GM21447 (cell line): ENCODE data around the gene SERPINA6.
"Not testable (repeated sequence)": the region's sequence is repeated elsewhere in the genome, so short reads cannot be mapped to it uniquely, and the experiment has no call there.

Experiments
- ATAC-seq: cut with Tn5 transposase; IDR thresholded peaks from one replicate; pipeline ENCODE4 v1.9.1; 2021; ENCODE audit not compliant: unreplicated experiment

Gene SERPINA6, protein sequence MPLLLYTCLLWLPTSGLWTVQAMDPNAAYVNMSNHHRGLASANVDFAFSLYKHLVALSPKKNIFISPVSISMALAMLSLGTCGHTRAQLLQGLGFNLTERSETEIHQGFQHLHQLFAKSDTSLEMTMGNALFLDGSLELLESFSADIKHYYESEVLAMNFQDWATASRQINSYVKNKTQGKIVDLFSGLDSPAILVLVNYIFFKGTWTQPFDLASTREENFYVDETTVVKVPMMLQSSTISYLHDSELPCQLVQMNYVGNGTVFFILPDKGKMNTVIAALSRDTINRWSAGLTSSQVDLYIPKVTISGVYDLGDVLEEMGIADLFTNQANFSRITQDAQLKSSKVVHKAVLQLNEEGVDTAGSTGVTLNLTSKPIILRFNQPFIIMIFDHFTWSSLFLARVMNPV

DNA sequence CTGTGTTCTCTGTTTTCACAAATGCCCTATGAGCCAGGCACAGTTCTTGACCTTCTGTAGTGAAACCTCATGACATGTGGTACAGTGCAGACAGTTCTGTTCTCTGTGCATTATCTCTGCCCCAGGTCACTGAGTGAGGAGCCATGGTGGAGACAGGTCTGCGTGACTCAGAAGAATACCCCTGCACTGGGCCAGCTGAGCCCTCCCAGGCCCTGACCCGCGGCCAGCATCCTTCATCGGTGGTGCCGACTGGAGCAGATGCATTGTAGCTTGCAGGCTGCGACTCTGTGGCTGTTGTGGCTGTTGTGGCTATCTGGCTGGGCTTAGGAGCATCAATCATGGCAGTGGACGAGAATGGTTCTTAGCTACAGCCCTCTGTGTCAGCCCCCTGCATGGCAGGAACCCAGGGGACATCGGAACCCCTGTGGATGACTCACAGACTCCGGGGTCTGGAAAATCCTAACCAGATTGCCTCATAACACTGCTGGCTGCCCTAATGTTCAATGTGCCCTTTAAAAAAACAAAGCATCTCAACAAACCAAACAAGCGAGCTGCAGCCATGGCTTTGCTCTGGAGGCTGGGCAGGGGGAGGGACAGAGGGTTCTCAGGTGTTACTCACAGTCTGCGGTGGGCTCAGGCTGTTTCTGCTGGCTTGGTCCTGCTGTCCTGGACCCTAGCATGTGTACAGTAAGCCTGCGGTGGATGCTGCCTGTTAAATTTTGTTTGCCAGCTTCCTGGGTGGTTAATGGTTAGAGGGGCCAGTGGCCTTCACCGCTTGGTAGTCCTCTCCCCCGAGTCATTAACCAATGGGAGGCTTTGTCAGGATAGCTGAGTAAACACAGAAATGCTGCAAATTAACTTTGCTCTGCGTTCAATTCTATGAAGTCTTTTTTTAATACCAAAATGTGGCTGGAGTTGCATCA, at the start of gene SERPINA6:
Gene SERPINA6 (minus strand): TSS at position 689 of the 923 bp plus-strand sequence. CDS start 8,688 bp downstream, outside the sequence.
- ATAC-seq = no peak

DNA sequence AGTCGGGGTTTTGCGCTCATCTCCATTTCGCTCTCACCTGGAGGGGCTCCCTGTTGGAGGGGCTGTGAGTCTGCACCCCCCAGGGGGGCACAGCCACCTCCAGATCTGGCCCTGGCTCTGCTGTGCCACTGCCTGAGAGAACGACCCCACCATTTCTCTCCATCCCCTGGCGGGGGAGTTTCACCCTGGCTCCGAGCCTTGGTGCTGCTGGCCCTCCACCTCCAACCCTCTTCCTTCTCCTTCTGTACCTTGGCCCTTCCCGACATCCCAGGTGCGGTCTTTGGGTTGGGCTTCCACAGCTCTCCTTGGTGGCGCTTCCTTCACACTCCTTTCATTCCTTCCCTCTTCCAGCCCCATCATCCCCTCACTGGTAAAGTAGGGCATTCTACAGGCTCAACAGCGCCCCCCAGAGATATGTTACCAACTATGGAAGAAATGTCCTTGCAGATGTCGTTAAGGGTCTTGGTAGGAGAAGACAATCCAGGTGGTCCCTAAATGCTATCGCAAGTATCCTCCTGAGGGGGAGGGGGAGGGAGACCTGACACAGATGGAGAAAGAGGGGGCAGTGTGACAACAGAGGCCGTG, 49.0 kb upstream of the SERPINA6 start:
- ATAC-seq = no peak

DNA sequence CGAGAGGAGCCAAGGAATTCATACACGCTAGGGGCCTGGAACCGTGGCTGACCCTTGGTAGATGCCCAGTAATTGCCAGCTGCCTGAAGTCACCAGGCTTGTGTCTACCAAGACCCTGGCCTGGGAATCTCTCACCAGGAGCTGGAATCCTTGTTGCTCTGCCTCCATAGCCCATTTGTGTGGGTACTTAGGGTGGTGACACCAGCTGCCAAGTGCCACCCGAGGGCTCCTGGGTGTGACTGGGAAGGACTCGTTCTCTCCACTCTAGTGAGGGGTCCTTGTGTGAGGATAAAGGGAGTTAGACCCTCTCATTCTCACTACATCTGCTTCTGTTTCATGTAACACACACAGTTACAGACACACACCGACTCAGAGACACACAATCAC, 47.4 kb upstream of the SERPINA6 start:
- ATAC-seq = no peak

DNA sequence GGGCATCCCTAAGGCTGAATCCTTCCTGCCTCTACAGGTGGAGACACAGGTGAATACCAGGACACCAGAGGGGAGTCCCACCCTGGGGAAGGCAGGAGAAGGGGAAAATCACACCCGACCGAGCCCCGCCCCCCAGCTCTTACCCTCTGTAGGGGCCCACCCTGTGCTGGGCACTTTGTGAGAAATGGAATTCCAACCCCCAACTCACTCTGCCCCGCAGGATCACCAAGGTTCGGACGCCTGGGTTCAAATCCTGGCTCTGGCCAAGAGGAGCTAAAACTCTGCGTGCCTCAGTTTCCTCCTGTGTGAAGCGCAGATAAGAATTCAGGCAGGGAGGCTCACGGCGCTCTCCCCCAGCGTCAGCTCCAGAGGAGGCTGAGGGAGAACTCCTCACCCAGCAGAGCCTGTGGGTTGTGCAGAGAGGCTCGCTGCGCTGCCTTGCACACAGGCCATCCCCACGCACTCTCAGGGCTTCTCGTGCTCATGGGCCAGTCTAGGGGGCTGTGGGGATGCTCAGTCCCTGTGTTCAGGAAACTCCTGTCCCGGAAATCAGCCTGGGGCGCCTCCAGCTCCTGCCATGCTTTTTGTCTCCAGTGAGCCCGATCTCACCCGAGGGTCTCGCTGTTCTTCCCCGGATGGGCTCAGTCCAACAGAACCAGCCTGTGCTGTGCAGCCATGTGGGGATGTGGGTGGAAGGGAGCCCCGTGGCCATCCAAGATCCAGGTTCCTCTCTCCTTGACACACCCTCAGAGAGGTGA, 46.8 kb upstream of the SERPINA6 start:
- not testable (repeated sequence) for ATAC-seq

DNA sequence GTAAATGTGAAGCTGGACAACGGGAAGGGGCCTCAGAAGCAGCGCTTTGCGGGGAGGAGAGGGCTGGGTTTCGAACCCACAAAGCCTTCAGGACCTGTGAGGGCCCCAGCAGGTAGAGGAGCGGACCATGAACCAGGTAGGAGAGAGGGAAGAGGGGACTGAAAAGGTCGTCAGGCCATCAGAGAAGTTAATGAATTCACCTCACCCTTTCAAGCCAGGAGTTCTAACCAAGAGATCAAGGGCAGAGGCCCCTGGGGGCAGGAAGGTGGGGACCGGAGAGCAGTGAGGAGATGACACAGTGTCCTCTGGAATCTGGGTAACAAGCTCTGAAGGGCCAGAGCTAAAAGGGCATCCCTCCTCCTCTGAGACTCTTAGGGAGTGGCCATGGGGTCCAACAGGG, 45.8 kb upstream of the SERPINA6 start:
- ATAC-seq = no peak

DNA sequence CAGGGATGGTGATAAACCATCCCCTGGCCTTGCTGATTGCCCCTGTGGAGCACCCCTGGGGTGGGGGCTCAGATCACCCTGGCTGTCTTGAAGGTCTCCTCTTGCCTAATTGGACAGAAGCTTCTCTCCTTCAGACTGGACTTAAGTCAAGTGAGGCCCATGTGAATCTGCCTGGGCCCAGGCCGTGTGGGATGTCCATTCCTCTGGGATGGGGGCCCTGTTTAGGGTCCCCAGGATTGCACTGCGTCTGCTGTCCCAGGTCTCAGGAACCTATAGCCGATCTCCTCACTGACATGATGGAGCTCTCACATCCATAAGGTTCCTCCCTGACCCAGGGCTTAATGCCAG, 45.1 kb upstream of the SERPINA6 start:
- no peak for ATAC-seq

DNA sequence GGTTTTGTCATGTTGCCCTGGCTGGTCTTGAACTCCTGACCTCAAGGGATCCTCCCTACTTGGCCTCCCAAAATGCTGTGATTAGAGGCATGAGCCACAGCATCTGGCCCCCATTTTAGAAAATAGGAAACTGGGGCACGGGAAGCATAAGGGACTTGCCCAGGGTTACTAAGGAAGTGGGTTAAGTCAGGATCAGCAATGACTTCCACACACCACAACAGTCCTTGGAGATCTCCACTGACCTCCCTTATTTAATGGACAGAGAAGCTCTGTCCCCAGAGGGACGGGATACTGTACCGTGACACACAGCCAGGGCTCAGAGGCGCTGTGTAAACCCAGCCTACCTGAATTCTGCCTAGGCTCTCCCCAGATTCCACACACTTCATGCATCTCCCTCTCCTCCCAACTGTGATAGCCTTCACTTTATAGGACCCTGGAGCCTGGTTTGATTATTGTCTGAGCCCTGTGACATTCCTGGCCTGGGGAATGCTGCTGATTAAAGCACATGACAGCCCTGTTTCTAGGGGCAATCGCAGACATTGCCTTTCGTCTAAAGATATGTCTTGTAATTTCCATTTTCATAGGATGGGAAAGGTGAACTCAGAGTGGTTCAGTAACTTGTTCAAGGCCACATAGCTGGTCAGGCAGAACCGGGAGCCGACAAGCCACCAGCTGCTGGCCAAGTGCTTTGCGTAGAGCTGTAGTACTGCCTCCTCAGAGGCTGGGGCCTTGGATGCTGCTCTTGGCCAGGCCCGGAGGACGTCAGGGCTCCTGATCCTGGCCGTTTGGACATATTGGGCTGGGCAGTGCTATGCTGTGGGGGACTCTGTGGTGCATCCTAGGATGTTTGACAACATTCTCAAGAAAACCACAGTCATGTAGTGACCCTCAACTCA, 44.5 kb upstream of the SERPINA6 start:
- ATAC-seq = no peak

DNA sequence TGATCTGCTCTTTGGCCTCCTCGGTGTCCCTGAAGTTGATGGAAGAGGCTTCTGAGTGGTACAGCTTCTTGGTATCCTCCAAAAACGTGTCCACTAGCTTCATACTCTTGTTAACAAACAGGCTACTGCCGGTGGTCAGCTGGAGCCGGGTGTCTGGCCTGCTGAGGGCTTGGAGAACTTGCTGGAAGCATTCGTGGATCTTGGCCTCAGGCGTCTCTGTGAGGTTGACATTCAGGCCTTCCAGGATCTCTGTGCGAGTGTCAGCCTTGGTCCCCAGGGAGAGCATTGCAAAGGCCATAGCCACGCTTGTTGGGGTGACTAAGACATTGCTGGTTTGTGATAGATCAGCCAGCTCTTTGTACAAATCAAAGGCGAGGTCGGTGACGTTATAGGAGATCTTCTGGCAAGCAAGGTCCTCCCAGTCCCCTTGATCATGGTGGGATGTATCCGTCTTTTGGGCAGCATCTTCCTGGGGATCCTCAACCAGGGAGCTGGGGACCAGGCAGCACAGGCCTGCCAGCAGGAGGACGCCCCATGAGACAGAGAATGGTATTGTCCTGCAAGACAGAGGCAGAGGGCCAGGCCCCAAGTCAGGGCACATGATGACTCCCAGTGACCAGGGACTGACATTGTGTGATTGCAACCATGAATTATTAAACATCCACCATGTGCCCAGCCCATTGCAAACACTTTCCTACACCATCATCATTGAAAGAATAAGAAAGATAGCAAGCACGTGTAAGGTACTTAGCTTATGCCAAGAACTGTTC, 43.2 kb upstream of the SERPINA6 start, which contains the start of gene SERPINA2:
Gene SERPINA2 (minus strand): TSS at position 553 of the 770 bp plus-strand sequence.
- no peak for ATAC-seq

DNA sequence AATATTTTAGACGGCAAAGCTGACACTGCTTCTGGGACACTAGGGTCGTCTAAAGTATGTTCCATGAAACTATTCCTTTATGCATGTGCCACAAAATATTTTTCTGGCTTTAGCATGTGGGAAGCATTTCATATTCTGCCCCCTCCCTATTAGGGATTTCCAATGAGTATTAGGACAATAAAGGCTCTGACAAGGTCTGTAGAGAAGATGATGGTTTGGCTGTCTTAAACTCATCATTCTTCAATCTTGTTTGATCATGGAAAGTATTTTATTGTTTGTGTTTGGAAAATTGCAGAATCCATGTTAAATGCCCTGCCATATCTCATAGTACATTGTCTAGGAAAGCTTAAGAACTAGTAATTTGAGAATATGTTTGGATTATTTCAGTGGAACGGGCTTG, 42.5 kb upstream of the SERPINA6 start:
- ATAC-seq = no peak

DNA sequence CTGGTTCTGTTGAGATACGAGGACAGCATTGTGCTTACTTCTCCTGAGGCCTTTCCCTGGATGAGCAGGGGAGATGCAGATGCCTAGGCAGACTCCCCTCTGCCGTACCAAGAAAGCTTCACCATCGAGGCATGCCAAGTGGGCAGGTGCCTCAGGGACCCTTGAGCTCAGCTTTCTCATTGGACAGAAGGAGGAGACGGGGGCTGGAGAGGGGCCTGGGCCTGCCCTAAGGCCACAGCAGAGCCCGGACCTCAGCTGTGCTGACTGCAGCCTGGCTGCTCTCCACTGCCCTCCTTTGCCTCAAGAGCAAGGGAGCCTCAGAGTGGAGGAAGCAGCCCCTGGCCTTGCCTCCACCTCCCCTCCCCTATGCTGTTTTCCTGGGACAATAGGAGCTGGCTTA, 41.8 kb upstream of the SERPINA6 start:
- ATAC-seq = no peak

DNA sequence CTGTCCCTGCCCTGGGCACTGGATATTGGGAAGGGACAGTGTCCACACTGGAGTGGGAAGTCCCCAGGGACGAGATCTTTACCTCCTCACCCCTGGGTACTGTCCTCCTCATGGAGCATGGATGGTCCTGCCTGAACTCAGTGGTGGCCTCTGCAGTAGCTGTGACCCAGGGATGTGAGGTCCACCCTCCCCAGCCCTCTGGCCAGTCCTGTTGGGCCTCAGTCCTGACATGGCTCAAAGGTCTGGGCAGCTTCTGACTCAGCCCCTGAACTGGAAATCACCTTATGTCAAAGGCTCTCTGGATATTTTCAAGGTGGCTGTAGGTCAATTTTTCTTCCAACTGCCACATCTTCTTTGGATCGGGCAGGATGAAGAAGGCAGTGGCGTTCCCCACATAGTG, 40.9 kb upstream of the SERPINA6 start:
- ATAC-seq = no peak

DNA sequence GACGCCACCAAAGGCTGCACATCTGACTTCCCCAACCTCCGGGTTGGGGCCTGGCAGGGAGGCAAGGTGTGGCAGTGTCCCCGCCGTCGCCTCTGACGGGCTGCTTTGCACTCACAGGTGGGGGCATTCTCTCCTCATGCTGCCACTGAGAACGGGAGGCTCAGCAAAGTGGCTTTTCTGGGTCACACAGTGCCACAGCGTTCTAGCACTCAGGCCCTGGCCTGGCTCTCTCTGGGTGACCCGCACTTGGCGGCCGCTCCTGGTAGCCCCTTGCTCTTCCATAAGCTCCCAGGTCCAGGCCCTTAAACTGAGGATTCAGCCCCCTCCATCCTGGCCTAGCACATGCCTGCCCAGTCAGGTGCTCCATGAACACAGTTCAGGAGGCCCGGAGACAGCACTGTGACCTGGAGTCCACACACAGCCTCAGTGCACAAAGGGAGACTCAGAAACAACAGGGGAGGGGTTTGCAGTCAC, 40.1 kb upstream of the SERPINA6 start:
- no peak for ATAC-seq

DNA sequence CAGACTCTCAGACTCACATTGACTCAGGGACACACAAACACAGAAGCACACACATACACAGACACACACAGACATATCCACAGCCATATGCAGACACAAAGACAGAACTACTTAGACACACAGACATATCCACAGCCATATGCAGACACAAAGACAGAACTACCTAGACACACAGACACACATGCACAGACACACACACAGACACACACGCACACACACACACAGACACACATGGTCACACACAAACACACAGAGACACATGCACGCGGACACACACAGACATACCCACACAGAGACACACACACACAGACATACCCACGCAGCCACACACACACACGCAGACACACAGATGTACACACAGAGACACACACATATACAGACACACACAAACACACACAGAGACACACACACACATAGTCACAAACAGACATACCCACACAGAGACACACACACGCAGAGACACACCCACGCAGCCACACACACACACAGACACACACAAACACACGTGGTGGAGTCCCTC, 39.5 kb upstream of the SERPINA6 start:
- no peak for ATAC-seq

DNA sequence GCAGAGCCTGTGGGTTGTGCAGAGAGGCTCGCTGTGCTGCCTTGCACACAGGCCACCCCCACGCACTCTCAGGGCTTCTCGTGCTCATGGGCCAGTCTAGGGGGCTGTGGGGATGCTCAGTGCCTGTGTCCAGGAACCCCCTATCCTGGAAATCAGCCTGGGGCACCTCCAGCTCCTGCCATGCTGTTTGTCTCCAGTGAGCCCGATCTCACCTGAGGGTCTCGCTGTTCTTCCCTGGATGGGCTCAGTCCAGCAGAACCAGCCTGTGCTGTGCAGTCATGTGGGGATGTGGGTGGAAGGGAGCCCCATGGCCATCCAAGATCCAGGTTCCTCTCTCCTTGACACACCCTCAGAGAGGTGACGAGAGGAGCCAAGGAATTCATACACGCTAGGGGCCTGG, 38.5 kb upstream of the SERPINA6 start:
- ATAC-seq = no peak

DNA sequence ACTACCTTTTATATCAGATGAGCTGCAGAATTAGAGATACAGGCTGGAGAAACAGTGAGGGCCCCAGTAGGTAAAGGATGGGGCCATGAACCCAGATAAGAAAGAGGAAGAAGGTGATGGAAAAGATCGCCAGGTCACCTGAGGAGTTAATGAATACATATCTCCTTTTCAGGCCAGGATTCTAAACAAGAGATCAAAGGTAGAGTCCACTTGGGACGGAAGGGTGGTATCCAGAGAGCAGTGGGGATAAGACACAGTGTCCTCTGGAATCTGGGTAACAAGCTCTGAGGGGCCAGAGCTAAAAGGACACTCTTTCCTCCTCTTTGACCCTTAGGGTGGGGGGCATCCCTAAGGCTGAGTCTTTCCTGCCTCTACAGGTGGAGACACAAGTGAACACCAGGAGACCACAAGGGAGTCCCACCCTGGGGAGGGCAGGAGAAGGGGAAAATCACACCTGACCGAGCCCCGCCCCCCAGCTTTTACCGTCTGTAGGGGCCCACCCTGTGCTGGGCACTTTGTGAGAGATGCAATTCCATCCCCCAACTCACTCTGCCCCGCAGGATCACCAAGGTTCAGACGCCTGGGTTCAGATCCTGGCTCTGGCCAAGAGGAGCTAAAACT, 37.9 kb upstream of the SERPINA6 start:
- no peak for ATAC-seq

DNA sequence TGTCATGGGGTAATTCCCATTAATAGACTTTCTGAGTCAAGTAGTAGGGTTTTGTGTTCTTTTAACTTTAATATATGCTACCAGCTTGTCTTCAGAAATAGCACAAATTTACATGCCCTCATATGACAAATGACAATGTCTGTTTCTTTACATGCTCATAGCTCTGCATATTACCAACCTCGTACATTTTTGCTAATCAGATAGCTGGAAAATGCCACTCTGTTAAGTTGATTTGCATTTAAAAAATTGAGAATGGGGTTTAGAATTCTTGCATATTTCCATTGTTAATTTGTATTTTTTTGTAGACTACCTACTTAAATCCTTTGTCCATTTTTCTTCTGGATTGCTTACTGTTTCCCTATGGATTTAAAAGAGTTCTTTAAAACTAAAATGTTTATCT, 34.0 kb upstream of the SERPINA6 start:
- ATAC-seq = no peak

DNA sequence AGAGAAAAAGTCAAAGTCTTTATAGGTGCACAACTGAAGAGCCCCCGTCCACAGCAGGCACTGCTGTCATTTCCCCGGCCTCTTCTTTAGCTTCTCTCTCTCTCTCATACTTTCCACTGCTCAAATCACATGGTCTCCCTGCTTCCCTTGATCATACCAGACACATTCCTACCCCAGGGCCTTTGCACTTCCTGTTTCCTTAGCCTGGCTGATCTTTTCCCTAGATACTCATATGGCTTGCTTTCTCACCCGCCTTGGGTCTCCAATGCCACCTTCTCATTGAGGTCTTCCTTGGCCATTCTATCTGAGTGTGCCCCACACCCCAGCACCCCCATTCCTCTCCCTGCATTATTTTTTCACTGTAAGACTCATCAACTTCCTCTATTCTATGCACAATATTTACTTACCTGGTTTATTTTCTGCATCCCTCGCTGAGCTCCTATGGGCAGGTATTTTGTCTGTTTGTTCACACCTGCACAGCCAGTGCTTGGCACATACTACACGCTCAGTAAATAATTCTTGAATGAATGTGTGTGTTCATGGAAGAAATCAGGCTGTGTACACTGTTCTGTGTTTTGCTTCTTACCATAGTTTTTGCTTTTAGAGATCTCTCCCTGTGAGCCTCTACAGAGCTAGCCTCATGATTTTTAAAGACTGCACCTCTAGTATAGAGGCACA, 33.4 kb upstream of the SERPINA6 start:
- no peak for ATAC-seq
